PFSK-1 (cell line): ENCODE data around the gene KLRK1.

ENCODE experiments used
- FOXP2 ChIP-seq: optimal IDR thresholded peaks from 2 replicates; pipeline ENCODE3; 2011; ENCODE audit warnings: borderline replicate concordance, control low read depth, inconsistent platforms; ENCODE audit not compliant: insufficient read depth; ENCODE audit errors: extremely low read length, extremely low read depth
- POLR2AphosphoS5 ChIP-seq: IDR thresholded peaks from 2 replicates; pipeline ENCODE4 v1.6.1; 2012; ENCODE audit warnings: low read depth, mild to moderate bottlenecking, control low read depth, low read length, moderate library complexity
- REST ChIP-seq, 2 experiments: IDR thresholded peaks; 2 replicates each; pipeline versions ENCODE4 v1.6.1 to v1.8.0; 2011 to 2012; ENCODE audit warnings: low read depth in 2 of 2, low read length in 2 of 2, control low read depth in 1 of 2, inconsistent platforms in 1 of 2, mild to moderate bottlenecking in 1 of 2, moderate library complexity in 1 of 2; ENCODE audit not compliant: insufficient read depth in 1 of 2
- SIN3A ChIP-seq: IDR thresholded peaks from 2 replicates; pipeline ENCODE4 v1.6.1; 2012; ENCODE audit warnings: mild to moderate bottlenecking, low read length, moderate library complexity, borderline replicate concordance; ENCODE audit not compliant: insufficient read depth
- TAF1 ChIP-seq: IDR thresholded peaks from 2 replicates; pipeline ENCODE4 v1.6.1; 2012; ENCODE audit warnings: low read length, control low read depth, borderline replicate concordance; ENCODE audit not compliant: insufficient read depth

The KLRK1 gene

GRCh38 chr12:10406725-10407124 lies 16.9 kb upstream of the KLRK1 start:
- TF ChIP-seq POLR2AphosphoS5 (no peak), REST (IDR thresholded peaks at IDR 0.05; ENCODE audit: insufficient read depth in 1 of 2, low read depth in 2 of 2, low read length in 2 of 2) (no peak), SIN3A (no peak), TAF1 (no peak), FOXP2 (no peak)

GRCh38 chr12:10405294-10405693 lies 15.5 kb upstream of the KLRK1 start:
- TF ChIP-seq TAF1 = no peak
- TF ChIP-seq POLR2AphosphoS5 = no peak
- TF ChIP-seq FOXP2 = no peak
- TF ChIP-seq SIN3A = no peak
- no peak for TF ChIP-seq REST (IDR thresholded peaks at IDR 0.05; ENCODE audit: insufficient read depth in 1 of 2, low read depth in 2 of 2, low read length in 2 of 2)

- TF ChIP-seq FOXP2 (no peak), POLR2AphosphoS5 (no peak), SIN3A (no peak), REST (IDR thresholded peaks at IDR 0.05; ENCODE audit: insufficient read depth in 1 of 2, low read depth in 2 of 2, low read length in 2 of 2) (no peak), TAF1 (no peak)
These were observed 15.0 kb upstream of the KLRK1 start for GRCh38 chr12:10404798-10405197.

GRCh38 chr12:10400829-10401228 lies 11.0 kb upstream of the KLRK1 start:
- TF ChIP-seq SIN3A = no peak
- no peak for TF ChIP-seq POLR2AphosphoS5
- no peak for TF ChIP-seq TAF1
- TF ChIP-seq REST (IDR thresholded peaks at IDR 0.05; ENCODE audit: insufficient read depth in 1 of 2, low read depth in 2 of 2, low read length in 2 of 2) = no peak
- no peak for TF ChIP-seq FOXP2

GRCh38 chr12:10398168-10398567 lies 8.3 kb upstream of the KLRK1 start:
- TF ChIP-seq SIN3A (no peak), POLR2AphosphoS5 (no peak), FOXP2 (no peak), TAF1 (no peak), REST (IDR thresholded peaks at IDR 0.05; ENCODE audit: insufficient read depth in 1 of 2, low read depth in 2 of 2, low read length in 2 of 2) (no peak)
